ENCODE data around the gene AEBP2. TPM values are rescaled to one million over a fixed set of nuclear protein-coding genes. Genes with fewer than 3 reads are reported as not detected.

The AEBP2 gene
- total and polyA plus RNA-seq, 4 experiments from 2014 or later = 5.3 to 61.6 (median 36.9) TPM

- CTCF ChIA-PET (ENCODE audit: partially characterized antibody) = no interaction called here
These were observed 16.9 kb downstream of the AEBP2 start for GRCh38 chr12:19456176-19456575.

GRCh38 chr12:19457561-19457960, 18.3 kb downstream of the AEBP2 start:
- Mint-ChIP-seq H3K4me1 (peaks cover 48 to 87% (median 69%) of the 10 kb centered on the region in 4 donors), H3K27ac (peak overlapping the region in 4 of 7 donors; percentile 13 to 59 (median 47)), H3K9me3 (no peaks in the 10 kb centered on the region), H3K4me3 (no peak overlapping the region), H3K36me3 (peaks cover 11 to 19% of the 10 kb centered on the region in 2 donors), H3K27me3 (no peaks in the 10 kb centered on the region)
- intact Hi-C loops (cut with micrococcal nuclease) = no loop called here
- no peak for DNase-seq
- ChIA-PET POLR2A (ENCODE audit: partially characterized antibody) (no interaction called here), CTCF (ENCODE audit: partially characterized antibody) (no interaction called here)
- Histone ChIP-seq H3K4me3 (ENCODE audit: low read length in 2 of 2) (no peak overlapping the region), H3K36me3 (ENCODE audit: insufficient read depth, low read length) (no peaks in the 10 kb centered on the region), H3K4me1 (ENCODE audit: insufficient read depth, low read length) (peaks cover 47% of the 10 kb centered on the region), H3K27me3 (ENCODE audit: insufficient read depth, low read length) (no peaks in the 10 kb centered on the region), H3K27ac (ENCODE audit: low read depth, low read length) (no peak overlapping the region), H3K9me3 (ENCODE audit: control insufficient read depth in 1 of 2, low read length in 2 of 2) (no peaks in the 10 kb centered on the region)

More at GRCh38 chr12:19456176-19456575, 16.9 kb downstream of the AEBP2 start:
- Histone ChIP-seq H3K27me3 (ENCODE audit: insufficient read depth, low read length) (no peaks in the 10 kb centered on the region), H3K9me3 (ENCODE audit: control insufficient read depth in 1 of 2, low read length in 2 of 2) (no peaks in the 10 kb centered on the region), H3K27ac (ENCODE audit: low read depth, low read length) (no peak overlapping the region), H3K36me3 (ENCODE audit: insufficient read depth, low read length) (no peaks in the 10 kb centered on the region), H3K4me1 (ENCODE audit: insufficient read depth, low read length) (peaks cover 43% of the 10 kb centered on the region), H3K4me3 (ENCODE audit: low read length in 2 of 2) (no peak overlapping the region)
- H3K4me1 Mint-ChIP-seq = peaks cover 51 to 89% (median 68%) of the 10 kb centered on the region in 4 donors
- no peaks in the 10 kb centered on the region for H3K9me3 Mint-ChIP-seq
- intact Hi-C loops (cut with micrococcal nuclease) = no loop called here
- no peak for DNase-seq
- POLR2A ChIA-PET (ENCODE audit: partially characterized antibody) = no interaction called here
- peaks cover 13 to 16% of the 10 kb centered on the region in 2 donors for H3K36me3 Mint-ChIP-seq
- peak overlapping the region in 2 of 8 donors; percentile 17 to 31 for H3K4me3 Mint-ChIP-seq
- H3K27me3 Mint-ChIP-seq = no peaks in the 10 kb centered on the region
- H3K27ac Mint-ChIP-seq = no peak overlapping the region

GRCh38 chr12:19458733-19459132, 19.4 kb downstream of the AEBP2 start:
- Mint-ChIP-seq H3K27ac (peak overlapping the region in 1 of 7 donors; percentile 83), H3K9me3 (no peaks in the 10 kb centered on the region), H3K27me3 (no peaks in the 10 kb centered on the region), H3K4me3 (peak overlapping the region in 1 of 8 donors; percentile 2), H3K4me1 (peaks cover 48 to 79% (median 67%) of the 10 kb centered on the region in 4 donors), H3K36me3 (peaks cover 17 to 28% of the 10 kb centered on the region in 2 donors)
- no peaks in the 10 kb centered on the region for H3K27me3 ChIP-seq (ENCODE audit: insufficient read depth, low read length)
- peaks cover 47% of the 10 kb centered on the region for H3K4me1 ChIP-seq (ENCODE audit: insufficient read depth, low read length)
- POLR2A ChIA-PET (ENCODE audit: partially characterized antibody) = no interaction called here
- H3K4me3 ChIP-seq (ENCODE audit: low read length in 2 of 2) = no peak overlapping the region
- CTCF ChIA-PET (ENCODE audit: partially characterized antibody) = no interaction called here
- H3K36me3 ChIP-seq (ENCODE audit: insufficient read depth, low read length) = no peaks in the 10 kb centered on the region
- no peak overlapping the region for H3K27ac ChIP-seq (ENCODE audit: low read depth, low read length)
- H3K9me3 ChIP-seq (ENCODE audit: control insufficient read depth in 1 of 2, low read length in 2 of 2) = no peaks in the 10 kb centered on the region
- intact Hi-C loops (cut with micrococcal nuclease) = no loop called here
- no peak for DNase-seq

DNA sequence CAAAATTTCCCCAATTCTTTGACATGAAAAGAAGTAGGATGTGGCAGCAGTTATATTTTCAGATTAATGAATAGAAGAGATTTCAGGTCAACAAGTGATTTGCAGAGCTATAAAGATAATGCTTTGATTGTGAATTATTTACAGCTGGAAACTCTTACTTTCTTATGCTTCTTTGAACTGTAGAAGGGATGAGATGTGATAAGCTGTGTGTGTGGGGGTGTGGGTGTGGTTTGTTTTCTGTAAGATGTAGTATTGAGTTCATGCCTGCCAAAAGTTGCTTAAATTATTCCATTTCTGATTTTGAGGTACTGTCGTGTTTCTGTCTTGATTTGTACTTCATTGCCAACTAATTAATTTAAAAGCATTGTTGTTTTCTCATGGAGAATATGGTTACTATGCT, 22.7 kb downstream of the AEBP2 start:
- Mint-ChIP-seq H3K27me3 (no peaks in the 10 kb centered on the region), H3K9me3 (no peaks in the 10 kb centered on the region), H3K4me3 (no peak overlapping the region), H3K36me3 (peaks cover 27 to 41% of the 10 kb centered on the region in 2 donors), H3K27ac (peak overlapping the region in 5 of 7 donors; percentile 18 to 73 (median 48)), H3K4me1 (peaks cover 36 to 57% (median 44%) of the 10 kb centered on the region in 4 donors)
- peaks cover 22% of the 10 kb centered on the region for H3K4me1 ChIP-seq (ENCODE audit: insufficient read depth, low read length)
- peaks cover 5% of the 10 kb centered on the region for H3K36me3 ChIP-seq (ENCODE audit: insufficient read depth, low read length)
- ChIA-PET CTCF (ENCODE audit: partially characterized antibody) (no interaction called here), POLR2A (ENCODE audit: partially characterized antibody) (no interaction called here)
- DNase-seq = no peak
- intact Hi-C loops (cut with micrococcal nuclease) = no loop called here
- H3K27me3 ChIP-seq (ENCODE audit: insufficient read depth, low read length) = no peaks in the 10 kb centered on the region
- H3K9me3 ChIP-seq (ENCODE audit: control insufficient read depth in 1 of 2, low read length in 2 of 2) = no peaks in the 10 kb centered on the region
- H3K27ac ChIP-seq (ENCODE audit: low read depth, low read length) = no peak overlapping the region
- no peak overlapping the region for H3K4me3 ChIP-seq (ENCODE audit: low read length in 2 of 2)

DNA sequence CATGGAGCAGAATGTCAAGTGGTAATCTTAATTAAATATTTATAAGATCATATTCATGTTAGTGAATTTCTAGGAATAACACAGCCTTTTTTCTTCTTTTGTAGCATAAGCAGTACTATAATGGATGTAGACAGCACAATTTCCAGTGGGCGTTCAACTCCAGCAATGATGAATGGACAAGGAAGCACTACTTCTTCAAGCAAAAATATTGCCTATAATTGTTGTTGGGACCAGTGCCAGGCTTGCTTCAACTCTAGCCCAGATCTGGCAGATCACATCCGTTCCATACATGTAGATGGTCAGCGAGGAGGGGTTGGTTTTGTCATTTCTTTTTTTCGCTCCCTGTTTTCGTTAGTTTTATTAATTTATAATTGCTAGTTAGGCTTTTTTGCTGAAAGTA, 23.1 kb downstream of the AEBP2 start:
- Mint-ChIP-seq H3K4me3 (no peak overlapping the region), H3K4me1 (peaks cover 32 to 53% (median 40%) of the 10 kb centered on the region in 4 donors), H3K27me3 (no peaks in the 10 kb centered on the region), H3K27ac (peak overlapping the region in 1 of 7 donors; percentile 72), H3K36me3 (peaks cover 28 to 43% of the 10 kb centered on the region in 2 donors), H3K9me3 (no peaks in the 10 kb centered on the region)
- peaks cover 5% of the 10 kb centered on the region for H3K36me3 ChIP-seq (ENCODE audit: insufficient read depth, low read length)
- DNase-seq = no peak
- H3K4me3 ChIP-seq (ENCODE audit: low read length in 2 of 2) = no peak overlapping the region
- CTCF ChIA-PET (ENCODE audit: partially characterized antibody) = no interaction called here
- intact Hi-C loops (cut with micrococcal nuclease) = no loop called here
- POLR2A ChIA-PET (ENCODE audit: partially characterized antibody) = interaction anchor here (0.7 kb wide), 1 partner anchor 22 kb away, joined by 3 read pairs; no protein-coding TSS in a partner anchor
- no peaks in the 10 kb centered on the region for H3K9me3 ChIP-seq (ENCODE audit: control insufficient read depth in 1 of 2, low read length in 2 of 2)
- H3K27ac ChIP-seq (ENCODE audit: low read depth, low read length) = no peak overlapping the region
- no peaks in the 10 kb centered on the region for H3K27me3 ChIP-seq (ENCODE audit: insufficient read depth, low read length)
- H3K4me1 ChIP-seq (ENCODE audit: insufficient read depth, low read length) = peaks cover 22% of the 10 kb centered on the region

- Mint-ChIP-seq H3K4me1 (peaks cover 20 to 44% (median 31%) of the 10 kb centered on the region in 4 donors), H3K27me3 (no peaks in the 10 kb centered on the region), H3K27ac (peak overlapping the region in 1 of 7 donors; percentile 37), H3K4me3 (no peak overlapping the region), H3K9me3 (no peaks in the 10 kb centered on the region), H3K36me3 (peaks cover 39 to 52% of the 10 kb centered on the region in 2 donors)
- intact Hi-C loops (cut with micrococcal nuclease) = no loop called here
- no peak for DNase-seq
- ChIA-PET CTCF (ENCODE audit: partially characterized antibody) (interaction anchor here (1.3 kb wide), 1 partner anchor 10 kb away, joined by 3 read pairs; no protein-coding TSS in a partner anchor), POLR2A (ENCODE audit: partially characterized antibody) (no interaction called here)
- Histone ChIP-seq H3K4me1 (ENCODE audit: insufficient read depth, low read length) (peaks cover 13% of the 10 kb centered on the region), H3K27ac (ENCODE audit: low read depth, low read length) (no peak overlapping the region), H3K9me3 (ENCODE audit: control insufficient read depth in 1 of 2, low read length in 2 of 2) (no peaks in the 10 kb centered on the region), H3K4me3 (ENCODE audit: low read length in 2 of 2) (no peak overlapping the region), H3K27me3 (ENCODE audit: insufficient read depth, low read length) (no peaks in the 10 kb centered on the region), H3K36me3 (ENCODE audit: insufficient read depth, low read length) (peaks cover 16% of the 10 kb centered on the region)
These were observed 24.9 kb downstream of the AEBP2 start for GRCh38 chr12:19464192-19464580.

- Mint-ChIP-seq H3K9me3 (no peaks in the 10 kb centered on the region), H3K27ac (no peak overlapping the region), H3K36me3 (peaks cover 39 to 62% of the 10 kb centered on the region in 2 donors), H3K27me3 (no peaks in the 10 kb centered on the region), H3K4me1 (peaks cover 16 to 36% (median 24%) of the 10 kb centered on the region in 4 donors), H3K4me3 (no peak overlapping the region)
- Histone ChIP-seq H3K4me1 (ENCODE audit: insufficient read depth, low read length) (peaks cover 9% of the 10 kb centered on the region), H3K4me3 (ENCODE audit: low read length in 2 of 2) (no peak overlapping the region), H3K27ac (ENCODE audit: low read depth, low read length) (no peak overlapping the region), H3K27me3 (ENCODE audit: insufficient read depth, low read length) (no peaks in the 10 kb centered on the region), H3K36me3 (ENCODE audit: insufficient read depth, low read length) (peaks cover 16% of the 10 kb centered on the region), H3K9me3 (ENCODE audit: control insufficient read depth in 1 of 2, low read length in 2 of 2) (no peaks in the 10 kb centered on the region)
- POLR2A ChIA-PET (ENCODE audit: partially characterized antibody) = no interaction called here
- intact Hi-C loops (cut with micrococcal nuclease) = no loop called here
- no peak for DNase-seq
- CTCF ChIA-PET (ENCODE audit: partially characterized antibody) = no interaction called here
These were observed 26.4 kb downstream of the AEBP2 start for GRCh38 chr12:19465711-19466110.
